ENCODE measurements around the gene ADAMTSL3.

The ADAMTSL3 gene

GRCh38 chr15:83943043-83943442, 289.1 kb downstream of the ADAMTSL3 start:
- 100% methylated on average over 1 of the region's 3 CpGs for WGBS (ENCODE audit: insufficient coverage)
- Histone ChIP-seq H3K9me3 (ENCODE audit: control extremely low read depth in 1 of 5, control insufficient read depth in 4 of 5, insufficient read depth in 2 of 5, low read depth in 1 of 5, low read length in 4 of 5) (no peaks in the 10 kb centered on the region), H3K27me3 (replicated peaks in 2 of 5; ENCODE audit: control insufficient read depth in 4 of 5, insufficient read depth in 5 of 5, low read length in 4 of 5) (no peaks in the 10 kb centered on the region), H3K27ac (ENCODE audit: insufficient read depth in 1 of 2, low read depth in 1 of 2, low read length in 2 of 2, poor library complexity in 1 of 2, severe bottlenecking in 2 of 2) (no peak overlapping the region), H3K4me1 (ENCODE audit: control extremely low read depth in 1 of 4, control insufficient read depth in 4 of 4, insufficient read depth in 4 of 4, low read length in 3 of 4) (no peaks in the 10 kb centered on the region), H3K36me3 (ENCODE audit: control insufficient read depth in 4 of 4, insufficient read depth in 4 of 4, low read length in 3 of 4) (no peaks in the 10 kb centered on the region), H3K4me3 (ENCODE audit: control insufficient read depth in 1 of 7, extremely low read depth in 1 of 7, insufficient read depth in 4 of 7, low read depth in 2 of 7, low read length in 6 of 7) (no peak overlapping the region)
- CTCF ChIA-PET: no interaction called here
- DNase-seq: no peak
- POLR2A ChIA-PET: no interaction called here

GRCh38 chr15:83943849-83944404, 290.0 kb downstream of the ADAMTSL3 start:
- ChIA-PET POLR2A (no interaction called here), CTCF (no interaction called here)
- DNase-seq: no peak
- Histone ChIP-seq H3K9me3 (ENCODE audit: control extremely low read depth in 1 of 5, control insufficient read depth in 4 of 5, insufficient read depth in 2 of 5, low read depth in 1 of 5, low read length in 4 of 5) (no peaks in the 10 kb centered on the region), H3K4me3 (ENCODE audit: control insufficient read depth in 1 of 7, extremely low read depth in 1 of 7, insufficient read depth in 4 of 7, low read depth in 2 of 7, low read length in 6 of 7) (no peak overlapping the region), H3K27me3 (replicated peaks in 2 of 5; ENCODE audit: control insufficient read depth in 4 of 5, insufficient read depth in 5 of 5, low read length in 4 of 5) (no peaks in the 10 kb centered on the region), H3K4me1 (ENCODE audit: control extremely low read depth in 1 of 4, control insufficient read depth in 4 of 4, insufficient read depth in 4 of 4, low read length in 3 of 4) (no peaks in the 10 kb centered on the region), H3K27ac (ENCODE audit: insufficient read depth in 1 of 2, low read depth in 1 of 2, low read length in 2 of 2, poor library complexity in 1 of 2, severe bottlenecking in 2 of 2) (no peak overlapping the region), H3K36me3 (ENCODE audit: control insufficient read depth in 4 of 4, insufficient read depth in 4 of 4, low read length in 3 of 4) (no peaks in the 10 kb centered on the region)
- 94% methylated on average over 2 of the region's 4 CpGs for WGBS (ENCODE audit: insufficient coverage)

- ChIA-PET POLR2A (no interaction called here), CTCF (no interaction called here)
- Histone ChIP-seq H3K9me3 (ENCODE audit: control extremely low read depth in 1 of 5, control insufficient read depth in 4 of 5, insufficient read depth in 2 of 5, low read depth in 1 of 5, low read length in 4 of 5) (no peaks in the 10 kb centered on the region), H3K4me1 (ENCODE audit: control extremely low read depth in 1 of 4, control insufficient read depth in 4 of 4, insufficient read depth in 4 of 4, low read length in 3 of 4) (no peaks in the 10 kb centered on the region), H3K4me3 (ENCODE audit: control insufficient read depth in 1 of 7, extremely low read depth in 1 of 7, insufficient read depth in 4 of 7, low read depth in 2 of 7, low read length in 6 of 7) (no peak overlapping the region), H3K36me3 (ENCODE audit: control insufficient read depth in 4 of 4, insufficient read depth in 4 of 4, low read length in 3 of 4) (no peaks in the 10 kb centered on the region), H3K27ac (ENCODE audit: insufficient read depth in 1 of 2, low read depth in 1 of 2, low read length in 2 of 2, poor library complexity in 1 of 2, severe bottlenecking in 2 of 2) (no peak overlapping the region), H3K27me3 (replicated peaks in 2 of 5; ENCODE audit: control insufficient read depth in 4 of 5, insufficient read depth in 5 of 5, low read length in 4 of 5) (no peaks in the 10 kb centered on the region)
- DNase-seq: no peak
- 87% methylated on average over 4 of the region's 4 CpGs for WGBS (ENCODE audit: insufficient coverage)
These were observed 293.2 kb downstream of the ADAMTSL3 start for GRCh38 chr15:83947156-83947555.

- no peaks in the 10 kb centered on the region for H3K36me3 ChIP-seq (ENCODE audit: control insufficient read depth in 4 of 4, insufficient read depth in 4 of 4, low read length in 3 of 4)
- CTCF ChIA-PET: no interaction called here
- DNase-seq: no peak
- POLR2A ChIA-PET: no interaction called here
- H3K9me3 ChIP-seq (ENCODE audit: control extremely low read depth in 1 of 5, control insufficient read depth in 4 of 5, insufficient read depth in 2 of 5, low read depth in 1 of 5, low read length in 4 of 5): peaks cover 0 to 6% (median 0%) of the 10 kb centered on the region in 5 experiments
- no peaks in the 10 kb centered on the region for H3K4me1 ChIP-seq (ENCODE audit: control extremely low read depth in 1 of 4, control insufficient read depth in 4 of 4, insufficient read depth in 4 of 4, low read length in 3 of 4)
- H3K27me3 ChIP-seq (replicated peaks in 2 of 5; ENCODE audit: control insufficient read depth in 4 of 5, insufficient read depth in 5 of 5, low read length in 4 of 5): no peaks in the 10 kb centered on the region
- no peak overlapping the region for H3K4me3 ChIP-seq (ENCODE audit: control insufficient read depth in 1 of 7, extremely low read depth in 1 of 7, insufficient read depth in 4 of 7, low read depth in 2 of 7, low read length in 6 of 7)
- H3K27ac ChIP-seq (ENCODE audit: insufficient read depth in 1 of 2, low read depth in 1 of 2, low read length in 2 of 2, poor library complexity in 1 of 2, severe bottlenecking in 2 of 2): no peak overlapping the region
These were observed 300.6 kb downstream of the ADAMTSL3 start for GRCh38 chr15:83954506-83954905.

- no peak overlapping the region for H3K27ac ChIP-seq (ENCODE audit: insufficient read depth in 1 of 2, low read depth in 1 of 2, low read length in 2 of 2, poor library complexity in 1 of 2, severe bottlenecking in 2 of 2)
- H3K36me3 ChIP-seq (ENCODE audit: control insufficient read depth in 4 of 4, insufficient read depth in 4 of 4, low read length in 3 of 4): no peaks in the 10 kb centered on the region
- POLR2A ChIA-PET: no interaction called here
- no peak for DNase-seq
- H3K9me3 ChIP-seq (ENCODE audit: control extremely low read depth in 1 of 5, control insufficient read depth in 4 of 5, insufficient read depth in 2 of 5, low read depth in 1 of 5, low read length in 4 of 5): peaks cover 0 to 6% (median 0%) of the 10 kb centered on the region in 5 experiments
- no peaks in the 10 kb centered on the region for H3K27me3 ChIP-seq (replicated peaks in 2 of 5; ENCODE audit: control insufficient read depth in 4 of 5, insufficient read depth in 5 of 5, low read length in 4 of 5)
- CTCF ChIA-PET: no interaction called here
- WGBS (ENCODE audit: insufficient coverage): 100% methylated on average over 1 of the region's 1 CpG
- no peak overlapping the region for H3K4me3 ChIP-seq (ENCODE audit: control insufficient read depth in 1 of 7, extremely low read depth in 1 of 7, insufficient read depth in 4 of 7, low read depth in 2 of 7, low read length in 6 of 7)
- H3K4me1 ChIP-seq (ENCODE audit: control extremely low read depth in 1 of 4, control insufficient read depth in 4 of 4, insufficient read depth in 4 of 4, low read length in 3 of 4): no peaks in the 10 kb centered on the region
These were observed 301.9 kb downstream of the ADAMTSL3 start for GRCh38 chr15:83955806-83956265.

- Histone ChIP-seq H3K27ac (ENCODE audit: insufficient read depth in 1 of 2, low read depth in 1 of 2, low read length in 2 of 2, poor library complexity in 1 of 2, severe bottlenecking in 2 of 2) (no peak overlapping the region), H3K4me3 (ENCODE audit: control insufficient read depth in 1 of 7, extremely low read depth in 1 of 7, insufficient read depth in 4 of 7, low read depth in 2 of 7, low read length in 6 of 7) (no peak overlapping the region), H3K27me3 (replicated peaks in 2 of 5; ENCODE audit: control insufficient read depth in 4 of 5, insufficient read depth in 5 of 5, low read length in 4 of 5) (no peaks in the 10 kb centered on the region), H3K36me3 (ENCODE audit: control insufficient read depth in 4 of 4, insufficient read depth in 4 of 4, low read length in 3 of 4) (no peaks in the 10 kb centered on the region), H3K9me3 (ENCODE audit: control extremely low read depth in 1 of 5, control insufficient read depth in 4 of 5, insufficient read depth in 2 of 5, low read depth in 1 of 5, low read length in 4 of 5) (peaks cover 0 to 6% (median 0%) of the 10 kb centered on the region in 5 experiments), H3K4me1 (ENCODE audit: control extremely low read depth in 1 of 4, control insufficient read depth in 4 of 4, insufficient read depth in 4 of 4, low read length in 3 of 4) (no peaks in the 10 kb centered on the region)
- 93% methylated on average over 4 of the region's 4 CpGs for WGBS (ENCODE audit: insufficient coverage)
- no peak for DNase-seq
- ChIA-PET POLR2A (no interaction called here), CTCF (no interaction called here)
These were observed 303.0 kb downstream of the ADAMTSL3 start for GRCh38 chr15:83956887-83957286.

- Histone ChIP-seq H3K4me1 (ENCODE audit: control extremely low read depth in 1 of 4, control insufficient read depth in 4 of 4, insufficient read depth in 4 of 4, low read length in 3 of 4) (no peaks in the 10 kb centered on the region), H3K36me3 (ENCODE audit: control insufficient read depth in 4 of 4, insufficient read depth in 4 of 4, low read length in 3 of 4) (no peaks in the 10 kb centered on the region), H3K27me3 (replicated peaks in 2 of 5; ENCODE audit: control insufficient read depth in 4 of 5, insufficient read depth in 5 of 5, low read length in 4 of 5) (no peaks in the 10 kb centered on the region), H3K4me3 (ENCODE audit: control insufficient read depth in 1 of 7, extremely low read depth in 1 of 7, insufficient read depth in 4 of 7, low read depth in 2 of 7, low read length in 6 of 7) (no peak overlapping the region), H3K27ac (ENCODE audit: insufficient read depth in 1 of 2, low read depth in 1 of 2, low read length in 2 of 2, poor library complexity in 1 of 2, severe bottlenecking in 2 of 2) (no peak overlapping the region), H3K9me3 (ENCODE audit: control extremely low read depth in 1 of 5, control insufficient read depth in 4 of 5, insufficient read depth in 2 of 5, low read depth in 1 of 5, low read length in 4 of 5) (peaks cover 0 to 11% (median 0%) of the 10 kb centered on the region in 5 experiments)
- 100% methylated on average over 1 of the region's 2 CpGs for WGBS (ENCODE audit: insufficient coverage)
- POLR2A ChIA-PET: no interaction called here
- CTCF ChIA-PET: no interaction called here
- no peak for DNase-seq
These were observed 305.6 kb downstream of the ADAMTSL3 start for GRCh38 chr15:83959477-83959876.

All from common myeloid progenitor, CD34-positive (primary cell).